NCI-H1694 treated with DMSO at 0.1 percent for 48 hours (cell line): ENCODE data around the gene ADSL.

Source experiments
- DNase-seq: peaks from one replicate; lab custom pipeline; 2025; lab: John Stamatoyannopoulos, UW

The ADSL gene

DNA sequence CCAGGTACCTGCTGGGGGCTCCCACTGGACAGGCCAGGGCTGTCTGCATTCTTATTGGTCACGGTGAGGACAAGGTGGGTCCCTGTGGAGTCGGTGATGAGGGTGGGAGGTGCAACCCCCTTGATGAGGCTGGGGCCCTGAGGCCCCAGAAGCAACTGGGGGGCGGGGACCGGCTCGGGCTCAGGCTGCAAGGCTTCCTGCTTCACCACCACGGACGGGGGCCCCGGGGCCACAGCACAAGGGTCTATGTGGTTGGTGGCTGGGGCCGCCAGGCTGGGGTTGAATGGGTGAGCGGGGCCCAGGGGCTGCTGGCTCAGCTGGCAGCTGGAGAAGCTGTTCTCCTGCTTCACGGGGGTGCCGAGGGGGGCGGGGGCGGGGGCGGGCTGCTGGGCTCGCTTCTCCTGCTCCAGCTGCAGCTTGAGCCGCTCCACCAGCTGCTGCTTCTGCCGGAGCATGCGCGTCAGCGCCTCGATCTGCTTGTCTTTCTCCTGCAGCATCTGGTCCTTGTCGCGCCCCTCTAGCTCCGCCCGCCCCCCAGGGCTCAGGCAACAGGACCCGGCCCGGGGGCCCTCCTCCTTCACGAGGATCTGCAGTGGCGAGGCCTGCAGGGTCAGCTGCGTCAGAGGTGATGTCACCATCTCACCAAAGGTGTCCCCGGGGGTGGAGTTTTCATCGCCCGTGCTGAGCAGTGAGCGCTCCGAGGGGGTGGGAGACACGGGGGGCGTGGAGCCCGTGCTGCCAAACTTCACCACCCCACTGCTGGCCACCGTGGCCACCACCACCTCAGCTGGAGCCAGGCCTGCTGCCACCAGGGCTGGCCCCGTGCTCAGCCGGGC is 72.3 kb downstream of the ADSL start:
- peak; percentile 93 for DNase-seq

GRCh38 chr22:40419718-40420117 is 73.4 kb downstream of the ADSL start:
- no peak for DNase-seq

DNA sequence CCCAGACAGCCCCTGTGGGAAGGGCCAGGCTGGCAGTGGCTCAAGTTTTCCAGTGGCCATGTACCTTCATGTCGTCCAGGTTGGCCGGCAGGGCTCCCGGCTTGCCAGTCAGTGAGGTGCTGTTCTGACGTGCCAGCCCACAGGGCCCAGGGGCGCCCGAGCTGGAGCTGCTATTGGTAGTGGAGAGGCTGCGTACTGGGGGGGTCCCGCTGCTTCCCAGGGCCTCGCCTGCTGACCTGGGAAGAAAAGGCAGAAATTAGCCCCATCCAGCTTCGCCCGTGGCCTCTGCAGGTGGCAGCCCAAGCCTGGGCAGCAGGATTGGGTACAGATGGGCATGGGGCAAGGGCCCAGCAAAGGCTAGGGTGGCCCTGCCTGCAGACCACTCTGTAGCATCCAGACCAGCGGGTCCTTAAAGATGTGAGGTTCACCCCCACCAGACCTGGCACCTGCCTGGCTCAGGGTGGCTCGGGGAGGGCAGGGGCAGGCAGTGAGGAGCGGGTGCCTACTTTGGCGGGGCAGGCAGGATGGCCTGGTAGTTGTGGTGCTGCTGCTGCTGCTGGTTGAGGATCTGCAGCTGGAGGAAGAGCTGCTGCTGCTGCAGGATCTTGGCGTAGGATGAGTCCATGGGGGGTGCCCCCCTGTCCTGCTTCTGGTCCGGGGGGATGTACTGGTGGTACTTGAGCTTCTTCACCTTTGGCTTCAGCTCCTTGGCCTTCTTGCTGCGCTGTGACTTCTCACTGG is 74.2 kb downstream of the ADSL start:
- no peak for DNase-seq

DNA sequence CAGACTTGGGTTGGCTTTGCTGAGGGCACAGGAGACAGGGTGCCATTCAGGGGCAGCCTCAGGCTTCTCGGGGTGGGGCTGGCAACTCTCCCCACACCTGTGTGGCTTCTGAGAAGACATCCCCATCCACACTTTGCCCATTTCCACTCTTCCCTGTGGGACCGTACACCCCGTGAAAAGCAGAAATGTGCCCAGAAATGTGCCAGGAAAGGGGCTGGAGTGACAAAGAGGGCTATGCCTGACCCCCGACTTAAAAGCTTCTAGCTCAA is 74.7 kb downstream of the ADSL start:
- no peak for DNase-seq

- DNase-seq = no peak
Observed at GRCh38 chr22:40421941-40422340, 75.6 kb downstream of the ADSL start.

DNA sequence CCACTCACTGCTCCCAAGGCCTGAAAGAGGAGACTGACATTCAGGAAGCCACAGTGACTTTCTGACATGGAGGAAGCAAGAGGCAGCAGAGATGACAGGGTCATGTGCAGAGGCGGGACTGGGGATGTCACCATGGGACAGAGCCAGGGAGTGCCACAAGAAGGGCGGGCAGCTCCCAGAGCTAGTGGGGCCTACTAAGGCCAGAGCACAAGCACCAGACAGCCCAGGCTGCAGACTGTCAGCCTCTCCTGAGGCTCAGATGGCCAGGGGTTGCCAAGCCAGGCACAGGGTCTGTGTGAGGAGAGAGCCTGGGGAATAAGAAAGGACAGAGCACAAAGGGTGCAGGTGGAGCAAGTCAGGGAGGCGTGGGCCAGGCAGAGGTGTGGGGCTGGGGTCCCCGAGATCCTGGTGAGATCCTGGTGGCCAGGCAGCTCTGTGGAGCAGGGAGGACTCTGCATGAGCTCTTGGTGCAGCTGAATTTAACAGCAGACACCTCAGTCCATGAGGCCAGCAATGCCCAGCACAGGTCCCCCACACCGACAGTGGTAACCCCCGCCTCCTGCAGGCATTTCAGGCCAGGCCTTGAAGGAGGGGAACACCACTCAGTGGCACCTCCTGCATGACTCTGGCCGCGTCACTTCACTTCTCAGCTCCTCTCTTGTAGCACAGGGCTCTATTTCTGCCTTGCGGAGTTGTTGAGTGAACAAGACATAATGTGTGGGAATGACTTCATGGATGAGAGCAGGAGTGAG is 76.4 kb downstream of the ADSL start:
- DNase-seq = no peak

GRCh38 chr22:40423310-40423688 is 77.0 kb downstream of the ADSL start:
- DNase-seq = no peak

GRCh38 chr22:40423882-40424640 is 77.8 kb downstream of the ADSL start:
- DNase-seq = no peak

- no peak for DNase-seq
Observed at GRCh38 chr22:40425082-40425481, 78.8 kb downstream of the ADSL start.

DNA sequence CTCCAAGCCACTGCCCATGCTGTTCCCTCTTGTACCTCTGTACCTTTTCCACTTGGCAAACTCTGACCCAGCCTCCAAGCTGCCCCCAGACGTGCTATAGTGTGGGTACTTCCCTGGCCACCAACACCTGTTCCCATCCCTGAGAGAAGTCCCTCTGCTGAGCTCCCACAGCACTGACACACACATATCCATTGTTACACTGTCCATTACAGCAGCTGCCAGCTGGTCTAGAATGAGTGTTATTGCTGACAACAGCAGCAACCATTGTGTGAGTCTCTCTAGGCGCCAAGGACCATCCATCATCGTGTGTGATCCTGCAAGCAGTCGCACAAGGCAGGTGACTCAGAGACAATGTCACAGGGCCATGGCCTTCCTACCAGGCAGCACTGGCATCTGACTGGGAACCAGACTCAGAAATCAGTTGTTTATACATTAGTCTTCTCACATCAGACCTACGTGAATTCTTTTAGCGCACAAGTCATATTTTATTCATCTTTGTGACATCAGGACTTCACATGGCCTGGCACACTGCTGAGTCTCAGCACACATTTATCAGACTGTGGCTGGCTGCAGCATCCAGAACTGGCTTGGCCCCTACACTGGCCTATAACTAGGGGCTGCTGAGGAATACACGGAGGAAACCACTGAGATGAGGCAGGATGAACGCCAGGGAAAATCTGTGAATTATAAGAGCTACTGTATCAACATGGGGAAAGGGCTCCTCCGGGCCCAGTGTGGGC is 80.5 kb downstream of the ADSL start:
- no peak for DNase-seq

DNA sequence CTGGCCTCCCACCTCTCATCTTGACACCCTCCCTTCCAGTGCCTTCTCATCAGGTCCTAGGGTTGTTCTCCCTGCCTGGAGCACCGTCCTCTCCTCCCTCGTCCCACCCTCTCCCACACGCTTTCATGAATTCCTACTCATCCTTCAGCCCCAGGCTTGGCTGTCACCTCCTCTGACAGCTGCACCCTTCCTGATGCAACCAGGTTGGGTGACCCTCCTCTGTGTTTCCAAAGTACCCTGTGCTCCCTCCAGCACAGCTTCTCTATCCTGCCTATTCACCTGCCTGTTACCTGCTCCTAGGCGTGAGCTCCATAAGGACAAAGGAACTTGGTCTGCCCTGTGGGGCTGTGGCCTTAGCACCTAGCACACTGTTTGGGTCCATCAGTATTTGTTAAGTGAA is 82.5 kb downstream of the ADSL start:
- DNase-seq = no peak

GRCh38 chr22:40429481-40429880 is 83.2 kb downstream of the ADSL start:
- no peak for DNase-seq

GRCh38 chr22:40430991-40431390 is 84.7 kb downstream of the ADSL start:
- DNase-seq = no peak

- DNase-seq = no peak
Observed at GRCh38 chr22:40432157-40432556, 85.9 kb downstream of the ADSL start.

- DNase-seq = no peak
Observed at GRCh38 chr22:40432625-40433024, 86.3 kb downstream of the ADSL start.

DNA sequence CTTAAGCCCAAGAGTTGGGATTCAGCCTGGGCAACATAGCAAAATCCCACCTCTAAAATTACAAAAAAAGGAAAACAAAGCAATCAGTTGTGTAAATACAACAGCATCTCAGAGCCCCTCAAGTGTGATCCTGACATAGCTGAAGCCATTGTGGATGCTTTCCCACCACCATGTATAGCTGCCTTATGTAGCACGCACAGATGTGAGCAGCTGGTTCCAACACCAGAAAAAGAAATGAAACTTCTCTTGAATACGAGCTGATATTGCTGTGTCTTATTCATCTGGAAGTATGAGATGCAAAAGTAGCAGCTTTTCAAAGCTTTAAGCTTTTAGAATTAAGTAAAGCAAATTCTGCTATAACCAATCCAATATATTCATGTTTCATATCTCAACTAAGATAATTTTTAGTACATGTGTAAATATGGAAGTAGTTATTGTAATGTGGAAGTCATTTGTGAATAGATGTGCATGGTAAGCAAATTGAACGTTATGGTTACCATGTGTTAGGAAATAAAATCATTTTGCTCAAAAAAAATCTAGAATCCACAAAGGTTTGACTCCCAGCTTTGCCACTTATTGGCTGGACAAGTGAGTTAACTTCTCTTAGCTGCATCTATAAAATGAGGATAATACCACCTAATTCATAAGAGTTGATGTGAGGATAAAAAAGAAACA is 87.3 kb downstream of the ADSL start:
- no peak for DNase-seq

GRCh38 chr22:40434106-40434505 is 87.8 kb downstream of the ADSL start:
- DNase-seq = no peak

DNA sequence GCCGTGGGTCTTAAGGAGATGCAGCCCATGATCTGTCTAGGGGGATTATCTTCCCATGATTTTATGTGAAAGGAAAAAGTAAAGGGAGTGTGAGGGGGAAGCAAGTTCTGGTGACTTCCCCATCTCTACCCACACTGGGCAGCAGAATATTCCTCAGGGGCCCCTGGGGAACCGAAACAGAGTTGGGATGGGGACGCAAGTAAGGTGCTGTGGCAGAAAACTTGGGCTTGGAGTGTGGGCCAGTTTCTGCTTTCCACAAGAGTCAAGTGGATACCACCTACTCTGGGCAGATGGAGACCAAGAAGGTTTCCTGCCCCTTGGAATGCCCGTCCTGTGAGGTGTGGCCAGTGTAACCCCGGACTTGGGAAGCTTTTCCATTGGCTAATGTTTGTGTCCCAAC is 88.4 kb downstream of the ADSL start:
- no peak for DNase-seq

GRCh38 chr22:40436505-40437431 is 90.5 kb downstream of the ADSL start:
- peak; percentile 49 for DNase-seq
